ENCODE results near the gene DCXR.

DNA sequence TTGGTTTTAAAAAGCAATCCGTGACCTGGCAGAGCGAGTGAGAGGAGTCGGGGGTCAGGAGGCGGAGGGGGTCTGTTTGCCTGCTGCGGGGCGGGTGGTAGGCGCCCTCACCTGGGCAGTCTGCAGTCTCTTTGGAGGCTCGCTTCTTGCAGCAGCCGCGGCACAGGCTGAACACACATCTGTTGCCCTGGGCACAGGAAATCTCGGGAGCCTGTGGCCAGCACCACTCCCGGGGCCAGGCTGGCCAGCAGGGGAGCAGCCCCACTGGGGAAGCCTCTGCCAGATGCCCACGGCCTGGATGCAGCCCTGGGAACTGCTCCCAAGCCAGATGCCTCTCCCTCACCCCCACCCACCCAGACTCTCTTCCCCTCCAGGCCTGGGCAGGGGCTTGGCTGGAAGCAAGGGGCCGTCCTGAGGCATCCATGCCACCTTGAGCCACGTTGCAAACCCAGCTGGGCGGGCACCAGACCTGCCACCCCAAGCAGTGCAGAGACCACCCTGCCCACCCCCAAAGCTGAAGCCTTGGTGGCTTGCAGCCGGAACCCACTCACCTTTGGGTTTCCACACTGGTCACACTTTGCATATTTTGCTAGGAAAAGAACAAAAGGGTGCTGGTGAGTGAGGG, 20.8 kb upstream of the DCXR start:
- TF ChIP-seq POLR2A (IDR thresholded peaks at IDR 0.05; ENCODE audit: insufficient read depth in 1 of 2, low read depth in 2 of 2, low read length in 2 of 2): no peak
- no peak for TF ChIP-seq POLR2AphosphoS5 (IDR thresholded peaks at IDR 0.05; ENCODE audit: low read depth, low read length)
- no peak for TF ChIP-seq ZNF224 (CRISPR knock-in tag; IDR thresholded peaks at IDR 0.05)
- TF ChIP-seq MAFF (IDR thresholded peaks at IDR 0.05; ENCODE audit: low read depth, low read length): no peak
- TF ChIP-seq, protein P1, sequence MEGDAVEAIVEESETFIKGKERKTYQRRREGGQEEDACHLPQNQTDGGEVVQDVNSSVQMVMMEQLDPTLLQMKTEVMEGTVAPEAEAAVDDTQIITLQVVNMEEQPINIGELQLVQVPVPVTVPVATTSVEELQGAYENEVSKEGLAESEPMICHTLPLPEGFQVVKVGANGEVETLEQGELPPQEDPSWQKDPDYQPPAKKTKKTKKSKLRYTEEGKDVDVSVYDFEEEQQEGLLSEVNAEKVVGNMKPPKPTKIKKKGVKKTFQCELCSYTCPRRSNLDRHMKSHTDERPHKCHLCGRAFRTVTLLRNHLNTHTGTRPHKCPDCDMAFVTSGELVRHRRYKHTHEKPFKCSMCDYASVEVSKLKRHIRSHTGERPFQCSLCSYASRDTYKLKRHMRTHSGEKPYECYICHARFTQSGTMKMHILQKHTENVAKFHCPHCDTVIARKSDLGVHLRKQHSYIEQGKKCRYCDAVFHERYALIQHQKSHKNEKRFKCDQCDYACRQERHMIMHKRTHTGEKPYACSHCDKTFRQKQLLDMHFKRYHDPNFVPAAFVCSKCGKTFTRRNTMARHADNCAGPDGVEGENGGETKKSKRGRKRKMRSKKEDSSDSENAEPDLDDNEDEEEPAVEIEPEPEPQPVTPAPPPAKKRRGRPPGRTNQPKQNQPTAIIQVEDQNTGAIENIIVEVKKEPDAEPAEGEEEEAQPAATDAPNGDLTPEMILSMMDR (CRISPR knock-in tag; IDR thresholded peaks at IDR 0.05): no peak
- no peak for TF ChIP-seq HMG20B (CRISPR knock-in tag; conservative IDR thresholded peaks at IDR 0.05)
- TF ChIP-seq ZNF274 (CRISPR knock-in tag; IDR thresholded peaks at IDR 0.05): no peak
